NCI-H1436 (cell line): ENCODE measurements around the gene TNS4.

ENCODE experiments used
- DNase-seq: peaks from one replicate; lab custom pipeline; 2025; lab: John Stamatoyannopoulos, UW

Gene TNS4

GRCh38 chr17:40456396-40456951 lies 44.9 kb downstream of the TNS4 start:
- no peak for DNase-seq

DNA sequence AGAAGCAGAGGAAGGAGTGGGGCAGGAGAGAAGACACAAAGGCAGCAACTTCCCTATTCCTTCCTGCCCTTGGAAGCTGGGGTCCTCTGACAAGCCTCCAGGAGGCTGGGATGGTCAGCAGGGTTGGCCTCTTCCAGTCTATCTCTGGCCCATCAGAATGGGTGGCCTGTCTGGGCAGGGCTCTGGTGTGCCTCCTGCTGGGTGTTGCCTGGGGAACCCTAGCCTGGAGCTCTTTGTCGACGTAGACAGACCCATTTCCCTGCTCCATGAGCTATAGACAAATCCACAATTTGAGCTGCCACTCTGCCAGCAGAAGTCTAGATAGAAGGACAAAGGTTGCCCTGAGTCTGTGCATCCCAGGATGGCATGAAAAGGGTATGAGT lies 46.8 kb downstream of the TNS4 start:
- DNase-seq = no peak

DNA sequence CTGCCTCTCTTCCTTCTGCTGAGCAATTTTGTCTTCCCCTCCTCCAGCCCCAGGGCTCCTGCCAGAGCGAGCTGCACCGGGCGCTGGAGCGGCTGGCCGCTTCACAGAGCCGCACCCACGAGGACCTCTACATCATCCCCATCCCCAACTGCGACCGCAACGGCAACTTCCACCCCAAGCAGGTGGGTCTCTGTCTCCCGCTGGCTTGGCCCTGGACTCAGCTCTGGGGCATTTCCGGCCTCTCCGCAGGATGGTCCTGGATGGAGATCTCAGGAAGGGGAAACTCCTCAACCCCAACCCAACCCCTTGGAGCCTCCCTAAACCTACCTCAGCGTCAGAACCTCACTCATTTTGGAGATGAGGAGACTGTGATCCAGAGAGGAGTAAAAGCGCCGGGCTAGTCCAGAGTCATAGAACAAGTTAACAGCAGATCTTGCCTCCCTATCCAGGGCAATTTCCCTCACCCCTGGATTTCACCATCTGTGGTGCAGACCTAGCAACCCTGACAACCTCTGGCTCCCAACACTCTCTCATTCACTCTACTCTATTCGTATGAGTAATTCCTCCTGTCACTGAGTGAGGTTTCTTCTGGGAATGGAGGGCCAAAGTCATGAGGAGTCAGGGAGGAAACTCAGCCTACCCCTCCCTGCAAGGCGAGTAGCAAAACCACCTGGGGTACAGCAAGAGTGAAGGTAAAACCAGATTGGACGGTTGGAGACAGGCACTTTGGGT lies 47.4 kb downstream of the TNS4 start:
- DNase-seq = no peak

- DNase-seq = no peak
Observed at GRCh38 chr17:40452921-40453378, 48.5 kb downstream of the TNS4 start.

- no peak for DNase-seq
Observed at GRCh38 chr17:40452216-40452787, 49.1 kb downstream of the TNS4 start.

DNA sequence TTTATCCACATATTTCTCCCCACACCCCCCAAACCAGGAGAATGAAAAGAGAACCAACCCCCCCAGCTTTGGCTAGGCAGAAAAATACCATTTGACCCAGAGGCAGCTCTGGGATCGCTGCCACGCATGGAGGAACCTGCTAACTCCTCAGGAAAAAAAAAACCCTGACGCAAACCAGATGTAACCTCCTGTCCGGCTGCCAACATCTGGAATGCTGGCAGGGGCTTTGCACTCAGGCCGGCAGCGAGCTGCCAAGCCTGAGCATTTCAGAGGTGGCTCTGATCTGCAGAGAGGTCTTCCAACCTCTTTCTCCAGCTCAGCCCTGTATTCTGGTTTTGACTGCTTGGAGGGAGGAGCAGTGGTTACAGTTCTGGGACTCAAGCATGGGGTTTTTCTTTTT lies 50.0 kb downstream of the TNS4 start:
- DNase-seq = no peak

DNA sequence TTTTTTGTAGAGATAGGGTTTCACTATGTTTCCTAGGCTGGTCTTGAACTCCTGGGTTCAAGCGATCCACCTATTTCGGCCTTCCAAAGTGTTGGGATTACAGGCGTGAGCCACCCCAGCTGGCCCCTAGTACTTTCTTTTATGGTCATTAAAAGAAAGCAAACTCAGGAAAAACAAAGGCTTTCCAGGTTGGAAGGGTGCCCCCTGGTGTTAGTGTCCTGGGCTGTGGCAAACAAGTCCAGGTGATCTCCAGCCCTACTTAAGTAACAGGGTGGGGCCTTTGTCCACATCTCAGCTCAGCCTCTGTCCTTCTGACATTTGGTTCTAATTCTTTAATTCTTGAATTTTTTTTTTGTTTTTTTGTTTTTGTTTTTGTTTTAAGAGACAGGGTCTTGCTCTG lies 51.2 kb downstream of the TNS4 start:
- no peak for DNase-seq

DNA sequence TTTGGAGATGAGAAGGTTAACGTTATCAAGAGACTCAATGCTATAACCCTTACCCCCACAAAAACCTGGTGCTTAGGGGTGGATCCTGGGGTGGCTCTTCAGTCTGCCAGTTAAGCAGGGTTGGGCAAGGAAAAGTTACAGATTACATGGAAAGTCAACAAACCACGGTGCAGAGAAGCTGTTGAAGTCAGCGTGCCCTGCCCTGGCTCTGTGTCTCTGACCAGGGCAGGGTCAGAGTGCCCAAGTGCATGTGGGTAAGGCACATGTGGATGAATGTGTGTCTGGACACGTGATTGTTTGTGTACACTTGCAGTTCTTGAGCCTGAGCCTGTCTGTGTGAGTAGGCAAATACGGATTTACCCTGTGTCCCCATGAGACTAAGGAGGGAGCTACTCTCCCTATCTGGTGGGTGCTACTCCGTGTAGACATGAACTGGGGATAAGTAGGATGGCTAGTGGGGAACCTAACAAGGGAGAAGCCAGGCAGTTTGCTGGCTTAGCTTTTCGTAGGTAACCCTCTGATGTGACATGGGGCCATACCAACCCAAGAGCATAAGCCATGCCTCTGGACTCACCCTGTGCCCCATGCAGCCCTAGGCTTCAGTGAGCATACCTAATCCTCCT lies 52.7 kb downstream of the TNS4 start:
- no peak for DNase-seq

GRCh38 chr17:40448213-40448638 lies 53.2 kb downstream of the TNS4 start:
- no peak for DNase-seq

GRCh38 chr17:40447806-40448205 lies 53.6 kb downstream of the TNS4 start:
- DNase-seq = no peak

GRCh38 chr17:40447148-40447644 lies 54.2 kb downstream of the TNS4 start:
- DNase-seq = no peak

DNA sequence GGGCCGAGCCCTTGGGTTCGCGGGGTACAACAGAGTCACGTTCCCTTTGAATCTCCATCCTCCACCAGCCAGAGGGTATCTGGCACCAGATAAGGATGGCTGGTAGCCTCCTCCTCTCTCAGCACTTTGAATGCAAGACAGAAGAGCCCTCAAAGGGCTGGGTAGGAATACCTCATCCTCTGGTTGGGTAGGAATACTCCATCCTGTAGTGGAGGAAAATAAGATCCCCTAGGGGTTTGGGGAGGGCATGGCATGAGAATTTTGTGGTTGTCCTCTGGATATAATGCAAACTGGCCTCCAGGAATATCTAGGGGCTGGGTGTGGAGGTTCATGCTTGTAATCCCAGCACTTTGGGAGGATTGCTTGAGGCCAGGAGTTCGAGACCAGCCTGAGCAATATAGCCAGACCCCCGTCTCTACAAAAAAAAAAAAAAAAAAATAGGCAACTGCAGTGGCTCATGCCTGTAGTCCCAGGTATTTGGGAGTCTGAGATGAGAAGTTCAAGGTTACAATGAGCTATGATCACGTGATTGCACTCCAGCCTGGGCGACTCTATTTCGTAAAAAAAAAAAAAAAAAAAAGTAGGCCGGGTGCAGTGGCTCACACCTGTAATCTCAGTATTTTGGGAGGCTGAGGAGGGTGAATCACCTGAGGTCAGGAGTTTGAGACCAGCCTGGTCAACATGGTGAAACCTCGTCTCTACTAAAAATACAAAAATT lies 55.5 kb downstream of the TNS4 start:
- no peak for DNase-seq

- no peak for DNase-seq
Observed at GRCh38 chr17:40443988-40444899, 57.2 kb downstream of the TNS4 start.

DNA sequence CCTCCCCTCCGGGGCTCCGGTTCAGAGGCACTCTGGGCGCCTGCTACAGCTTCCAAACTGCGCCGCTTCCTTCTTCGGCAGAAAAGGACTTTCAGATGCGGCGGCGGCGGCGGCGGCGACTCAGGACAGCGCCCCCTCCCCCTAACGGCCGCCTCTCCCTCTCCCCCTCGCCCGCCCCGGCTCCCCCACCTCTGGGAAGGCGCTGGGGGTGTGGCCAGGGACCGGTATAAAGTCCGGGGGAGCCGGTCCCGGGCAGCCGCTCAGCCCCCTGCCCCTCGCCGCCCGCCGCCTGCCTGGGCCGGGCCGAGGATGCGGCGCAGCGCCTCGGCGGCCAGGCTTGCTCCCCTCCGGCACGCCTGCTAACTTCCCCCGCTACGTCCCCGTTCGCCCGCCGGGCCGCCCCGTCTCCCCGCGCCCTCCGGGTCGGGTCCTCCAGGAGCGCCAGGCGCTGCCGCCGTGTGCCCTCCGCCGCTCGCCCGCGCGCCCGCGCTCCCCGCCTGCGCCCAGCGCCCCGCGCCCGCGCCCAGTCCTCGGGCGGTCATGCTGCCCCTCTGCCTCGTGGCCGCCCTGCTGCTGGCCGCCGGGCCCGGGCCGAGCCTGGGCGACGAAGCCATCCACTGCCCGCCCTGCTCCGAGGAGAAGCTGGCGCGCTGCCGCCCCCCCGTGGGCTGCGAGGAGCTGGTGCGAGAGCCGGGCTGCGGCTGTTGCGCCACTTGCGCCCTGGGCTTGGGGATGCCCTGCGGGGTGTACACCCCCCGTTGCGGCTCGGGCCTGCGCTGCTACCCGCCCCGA lies 58.0 kb downstream of the TNS4 start, which contains the start of gene IGFBP4:
Gene IGFBP4, plus strand, starts transcription at position 255 of the 792 bp plus-strand sequence. Its CDS starts 286 bp downstream, at position 541.
- peak; percentile 57 for DNase-seq

DNA sequence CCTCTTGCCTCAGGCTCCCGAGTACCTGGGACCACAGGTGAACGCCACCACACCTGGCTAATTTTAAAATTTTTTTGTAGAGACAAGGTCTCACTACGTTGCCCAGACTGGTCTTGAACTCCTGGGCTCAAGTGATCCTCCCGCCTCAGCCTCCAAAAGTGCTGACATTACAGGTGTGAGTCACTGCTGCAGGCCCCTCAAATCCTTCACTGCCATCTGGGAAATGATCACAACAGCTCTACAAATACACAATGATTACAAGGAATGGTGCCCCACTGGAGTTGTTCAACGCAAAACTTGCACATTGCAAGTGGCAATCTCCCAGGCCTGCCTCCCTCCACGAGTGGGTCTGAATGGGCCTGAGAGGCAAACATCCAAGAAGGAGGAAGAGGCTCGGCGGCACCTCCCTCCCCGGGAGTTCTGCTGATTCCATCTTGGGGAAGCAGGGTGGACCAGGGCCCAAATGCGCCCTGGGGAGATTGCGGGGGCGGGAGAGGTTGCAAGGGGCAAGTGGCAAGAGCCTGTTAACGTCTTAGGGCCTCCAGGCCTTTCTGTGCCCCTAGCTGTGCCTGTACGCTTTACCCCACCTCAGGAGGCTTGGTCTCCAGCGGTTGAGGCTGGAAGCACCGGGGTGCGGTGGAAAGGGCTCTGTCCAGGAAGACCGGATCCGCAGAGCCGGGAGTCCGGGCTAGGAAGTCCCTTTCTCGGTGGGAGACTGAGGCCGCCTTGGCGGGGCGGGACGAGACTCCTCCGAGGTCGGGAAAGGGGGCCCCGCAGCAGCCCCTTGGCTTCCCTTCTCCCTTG lies 58.8 kb downstream of the TNS4 start:
- DNase-seq = no peak

DNA sequence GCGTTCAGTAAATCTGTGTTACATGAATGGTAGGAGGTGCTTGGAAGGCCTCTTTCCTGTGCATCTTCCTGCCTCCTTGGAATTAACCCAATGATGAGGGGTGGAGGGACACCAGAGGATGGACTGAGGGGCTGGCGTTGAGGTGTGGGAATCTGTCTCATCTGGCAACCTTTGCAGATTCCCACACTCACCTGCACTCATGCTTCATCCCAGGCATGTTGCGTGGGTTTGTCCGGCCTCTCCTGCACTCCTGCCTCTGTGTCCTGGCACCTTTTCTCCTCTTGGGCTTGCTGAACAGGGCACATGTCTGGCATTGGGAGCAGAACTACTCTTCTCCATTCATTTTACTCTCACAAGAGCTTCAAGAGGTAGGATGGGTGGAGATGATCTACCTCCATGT lies 61.3 kb downstream of the TNS4 start:
- DNase-seq = no peak

DNA sequence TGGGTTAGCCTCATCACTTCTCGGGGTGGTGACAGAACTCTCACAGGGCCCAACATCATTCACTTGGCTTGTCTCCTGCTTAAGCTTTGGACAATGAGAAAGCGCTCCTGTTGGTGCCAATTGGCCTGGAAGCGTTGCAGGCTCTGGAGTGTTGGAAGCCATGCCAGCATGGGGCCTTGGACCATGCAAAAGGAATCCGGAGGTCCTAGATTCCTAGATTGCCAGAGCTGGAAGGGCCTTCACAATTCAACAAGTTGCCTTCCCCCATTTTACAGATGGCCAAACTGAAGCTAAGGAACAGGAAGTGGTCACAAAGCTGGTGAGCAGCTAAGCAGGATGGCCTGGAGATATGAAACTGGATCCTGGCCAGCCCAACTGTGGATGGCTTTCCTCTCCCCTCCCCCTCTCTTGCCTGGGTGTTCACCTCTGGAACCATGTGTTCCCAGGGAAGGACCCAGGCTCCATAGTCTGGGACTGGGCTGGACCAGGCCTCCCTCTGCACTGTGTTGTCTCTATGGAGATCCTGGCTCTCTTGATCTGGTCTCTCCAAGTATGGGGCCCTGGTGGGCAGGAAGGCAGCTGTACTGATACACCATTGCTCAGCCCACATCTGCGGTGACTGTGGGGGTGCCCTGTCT lies 64.2 kb downstream of the TNS4 start:
- no peak for DNase-seq

DNA sequence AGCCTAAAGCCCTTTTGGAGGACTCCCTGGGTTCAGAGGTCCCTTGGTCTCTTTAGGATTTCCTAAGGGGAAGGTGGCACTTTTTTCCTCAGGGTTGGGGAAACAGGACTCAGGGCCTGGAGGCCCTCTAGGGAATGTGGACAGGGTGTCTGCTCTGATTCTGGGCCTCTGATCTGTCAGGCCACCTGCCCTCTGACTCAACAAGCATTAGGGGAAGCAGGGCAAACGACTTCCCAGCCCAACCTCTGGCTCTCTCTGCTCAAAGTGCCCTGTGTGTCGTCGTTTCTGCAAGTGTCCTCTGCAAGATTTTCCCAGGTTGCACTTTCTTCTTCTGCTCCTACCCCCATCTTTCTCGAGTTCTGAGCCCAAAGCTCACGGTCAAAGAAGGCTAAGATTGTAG lies 64.8 kb downstream of the TNS4 start:
- DNase-seq = no peak
